ENCODE data around the gene HPSE2.

Gene HPSE2

GRCh38 chr10:98956576-98957260 lies 278.9 kb downstream of the HPSE2 start:
- H3K27ac ChIP-seq (ENCODE audit: insufficient read depth in 1 of 2, low read depth in 1 of 2, low read length in 2 of 2, poor library complexity in 1 of 2, severe bottlenecking in 2 of 2): no peak overlapping the region
- 100% methylated on average over 4 of the region's 4 CpGs for WGBS (ENCODE audit: insufficient coverage)
- no peak for DNase-seq

GRCh38 chr10:98953251-98953650 lies 282.4 kb downstream of the HPSE2 start:
- no peaks in the 10 kb centered on the region for H3K27me3 ChIP-seq (replicated peaks in 2 of 5; ENCODE audit: control insufficient read depth in 4 of 5, insufficient read depth in 5 of 5, low read length in 4 of 5)
- H3K27ac ChIP-seq (ENCODE audit: insufficient read depth in 1 of 2, low read depth in 1 of 2, low read length in 2 of 2, poor library complexity in 1 of 2, severe bottlenecking in 2 of 2): no peak overlapping the region
- POLR2A ChIA-PET: no interaction called here
- no peaks in the 10 kb centered on the region for H3K9me3 ChIP-seq (ENCODE audit: control extremely low read depth in 1 of 5, control insufficient read depth in 4 of 5, insufficient read depth in 2 of 5, low read depth in 1 of 5, low read length in 4 of 5)
- no peak overlapping the region for H3K4me3 ChIP-seq (ENCODE audit: control insufficient read depth in 1 of 7, extremely low read depth in 1 of 7, insufficient read depth in 4 of 7, low read depth in 2 of 7, low read length in 6 of 7)
- CTCF ChIA-PET: no interaction called here
- H3K36me3 ChIP-seq (ENCODE audit: control insufficient read depth in 4 of 4, insufficient read depth in 4 of 4, low read length in 3 of 4): no peaks in the 10 kb centered on the region
- DNase-seq: no peak
- no peaks in the 10 kb centered on the region for H3K4me1 ChIP-seq (ENCODE audit: control extremely low read depth in 1 of 4, control insufficient read depth in 4 of 4, insufficient read depth in 4 of 4, low read length in 3 of 4)
- 100% methylated on average over 5 of the region's 6 CpGs for WGBS (ENCODE audit: insufficient coverage)

More at GRCh38 chr10:98956576-98957260, 278.9 kb downstream of the HPSE2 start:
- H3K9me3 ChIP-seq (ENCODE audit: control extremely low read depth in 1 of 5, control insufficient read depth in 4 of 5, insufficient read depth in 2 of 5, low read depth in 1 of 5, low read length in 4 of 5): no peaks in the 10 kb centered on the region
- no peaks in the 10 kb centered on the region for H3K4me1 ChIP-seq (ENCODE audit: control extremely low read depth in 1 of 4, control insufficient read depth in 4 of 4, insufficient read depth in 4 of 4, low read length in 3 of 4)
- H3K4me3 ChIP-seq (ENCODE audit: control insufficient read depth in 1 of 7, extremely low read depth in 1 of 7, insufficient read depth in 4 of 7, low read depth in 2 of 7, low read length in 6 of 7): no peak overlapping the region
- ChIA-PET POLR2A (no interaction called here), CTCF (no interaction called here)
- no peaks in the 10 kb centered on the region for H3K36me3 ChIP-seq (ENCODE audit: control insufficient read depth in 4 of 4, insufficient read depth in 4 of 4, low read length in 3 of 4)
- no peaks in the 10 kb centered on the region for H3K27me3 ChIP-seq (replicated peaks in 2 of 5; ENCODE audit: control insufficient read depth in 4 of 5, insufficient read depth in 5 of 5, low read length in 4 of 5)

- DNase-seq: no peak
- no peaks in the 10 kb centered on the region for H3K36me3 ChIP-seq (ENCODE audit: control insufficient read depth in 4 of 4, insufficient read depth in 4 of 4, low read length in 3 of 4)
- POLR2A ChIA-PET: no interaction called here
- CTCF ChIA-PET: interaction anchor here (0.6 kb wide), 1 partner anchor 92 kb away, joined by 3 read pairs; no protein-coding TSS in a partner anchor
- H3K4me3 ChIP-seq (ENCODE audit: control insufficient read depth in 1 of 7, extremely low read depth in 1 of 7, insufficient read depth in 4 of 7, low read depth in 2 of 7, low read length in 6 of 7): no peak overlapping the region
- H3K4me1 ChIP-seq (ENCODE audit: control extremely low read depth in 1 of 4, control insufficient read depth in 4 of 4, insufficient read depth in 4 of 4, low read length in 3 of 4): no peaks in the 10 kb centered on the region
- no peak overlapping the region for H3K27ac ChIP-seq (ENCODE audit: insufficient read depth in 1 of 2, low read depth in 1 of 2, low read length in 2 of 2, poor library complexity in 1 of 2, severe bottlenecking in 2 of 2)
- H3K9me3 ChIP-seq (ENCODE audit: control extremely low read depth in 1 of 5, control insufficient read depth in 4 of 5, insufficient read depth in 2 of 5, low read depth in 1 of 5, low read length in 4 of 5): peaks cover 0 to 3% (median 0%) of the 10 kb centered on the region in 5 experiments
- no peaks in the 10 kb centered on the region for H3K27me3 ChIP-seq (replicated peaks in 2 of 5; ENCODE audit: control insufficient read depth in 4 of 5, insufficient read depth in 5 of 5, low read length in 4 of 5)
- WGBS (ENCODE audit: insufficient coverage): 100% methylated on average over 1 of the region's 2 CpGs
Measured at GRCh38 chr10:98951269-98952000, 284.2 kb downstream of the HPSE2 start.

GRCh38 chr10:98950106-98950505 lies 285.5 kb downstream of the HPSE2 start:
- ChIA-PET POLR2A (no interaction called here), CTCF (no interaction called here)
- peaks cover 0 to 3% (median 0%) of the 10 kb centered on the region in 5 experiments for H3K9me3 ChIP-seq (ENCODE audit: control extremely low read depth in 1 of 5, control insufficient read depth in 4 of 5, insufficient read depth in 2 of 5, low read depth in 1 of 5, low read length in 4 of 5)
- H3K4me3 ChIP-seq (ENCODE audit: control insufficient read depth in 1 of 7, extremely low read depth in 1 of 7, insufficient read depth in 4 of 7, low read depth in 2 of 7, low read length in 6 of 7): no peak overlapping the region
- H3K36me3 ChIP-seq (ENCODE audit: control insufficient read depth in 4 of 4, insufficient read depth in 4 of 4, low read length in 3 of 4): no peaks in the 10 kb centered on the region
- no peaks in the 10 kb centered on the region for H3K4me1 ChIP-seq (ENCODE audit: control extremely low read depth in 1 of 4, control insufficient read depth in 4 of 4, insufficient read depth in 4 of 4, low read length in 3 of 4)
- 100% methylated on average over 1 of the region's 2 CpGs for WGBS (ENCODE audit: insufficient coverage)
- no peaks in the 10 kb centered on the region for H3K27me3 ChIP-seq (replicated peaks in 2 of 5; ENCODE audit: control insufficient read depth in 4 of 5, insufficient read depth in 5 of 5, low read length in 4 of 5)
- H3K27ac ChIP-seq (ENCODE audit: insufficient read depth in 1 of 2, low read depth in 1 of 2, low read length in 2 of 2, poor library complexity in 1 of 2, severe bottlenecking in 2 of 2): no peak overlapping the region
- no peak for DNase-seq

- CTCF ChIA-PET: no interaction called here
- no peak for DNase-seq
- Histone ChIP-seq H3K9me3 (ENCODE audit: control extremely low read depth in 1 of 5, control insufficient read depth in 4 of 5, insufficient read depth in 2 of 5, low read depth in 1 of 5, low read length in 4 of 5) (peaks cover 0 to 3% (median 0%) of the 10 kb centered on the region in 5 experiments), H3K4me3 (ENCODE audit: control insufficient read depth in 1 of 7, extremely low read depth in 1 of 7, insufficient read depth in 4 of 7, low read depth in 2 of 7, low read length in 6 of 7) (no peak overlapping the region), H3K27ac (ENCODE audit: insufficient read depth in 1 of 2, low read depth in 1 of 2, low read length in 2 of 2, poor library complexity in 1 of 2, severe bottlenecking in 2 of 2) (no peak overlapping the region), H3K4me1 (ENCODE audit: control extremely low read depth in 1 of 4, control insufficient read depth in 4 of 4, insufficient read depth in 4 of 4, low read length in 3 of 4) (no peaks in the 10 kb centered on the region), H3K27me3 (replicated peaks in 2 of 5; ENCODE audit: control insufficient read depth in 4 of 5, insufficient read depth in 5 of 5, low read length in 4 of 5) (no peaks in the 10 kb centered on the region), H3K36me3 (ENCODE audit: control insufficient read depth in 4 of 4, insufficient read depth in 4 of 4, low read length in 3 of 4) (no peaks in the 10 kb centered on the region)
- POLR2A ChIA-PET: no interaction called here
Measured at GRCh38 chr10:98949306-98949705, 286.3 kb downstream of the HPSE2 start.

GRCh38 chr10:98943681-98944080 lies 292.0 kb downstream of the HPSE2 start:
- H3K4me3 ChIP-seq (ENCODE audit: control insufficient read depth in 1 of 7, extremely low read depth in 1 of 7, insufficient read depth in 4 of 7, low read depth in 2 of 7, low read length in 6 of 7): no peak overlapping the region
- CTCF ChIA-PET: no interaction called here
- peaks cover 0 to 3% (median 0%) of the 10 kb centered on the region in 5 experiments for H3K9me3 ChIP-seq (ENCODE audit: control extremely low read depth in 1 of 5, control insufficient read depth in 4 of 5, insufficient read depth in 2 of 5, low read depth in 1 of 5, low read length in 4 of 5)
- no peaks in the 10 kb centered on the region for H3K36me3 ChIP-seq (ENCODE audit: control insufficient read depth in 4 of 4, insufficient read depth in 4 of 4, low read length in 3 of 4)
- no peaks in the 10 kb centered on the region for H3K4me1 ChIP-seq (ENCODE audit: control extremely low read depth in 1 of 4, control insufficient read depth in 4 of 4, insufficient read depth in 4 of 4, low read length in 3 of 4)
- H3K27me3 ChIP-seq (replicated peaks in 2 of 5; ENCODE audit: control insufficient read depth in 4 of 5, insufficient read depth in 5 of 5, low read length in 4 of 5): peaks cover 0 to 2% (median 0%) of the 10 kb centered on the region in 5 experiments
- POLR2A ChIA-PET: no interaction called here
- DNase-seq: no peak
- WGBS (ENCODE audit: insufficient coverage): 100% methylated on average over 1 of the region's 1 CpG
- H3K27ac ChIP-seq (ENCODE audit: insufficient read depth in 1 of 2, low read depth in 1 of 2, low read length in 2 of 2, poor library complexity in 1 of 2, severe bottlenecking in 2 of 2): no peak overlapping the region

GRCh38 chr10:98929709-98930108 lies 305.9 kb downstream of the HPSE2 start:
- DNase-seq: no peak
- no peak overlapping the region for H3K4me3 ChIP-seq (ENCODE audit: control insufficient read depth in 1 of 7, extremely low read depth in 1 of 7, insufficient read depth in 4 of 7, low read depth in 2 of 7, low read length in 6 of 7)
- no peaks in the 10 kb centered on the region for H3K27me3 ChIP-seq (replicated peaks in 2 of 5; ENCODE audit: control insufficient read depth in 4 of 5, insufficient read depth in 5 of 5, low read length in 4 of 5)
- no peaks in the 10 kb centered on the region for H3K36me3 ChIP-seq (ENCODE audit: control insufficient read depth in 4 of 4, insufficient read depth in 4 of 4, low read length in 3 of 4)
- WGBS (ENCODE audit: insufficient coverage): no CpG with 5 or more reads among the region's 2 CpGs
- ChIA-PET CTCF (no interaction called here), POLR2A (no interaction called here)
- H3K4me1 ChIP-seq (ENCODE audit: control extremely low read depth in 1 of 4, control insufficient read depth in 4 of 4, insufficient read depth in 4 of 4, low read length in 3 of 4): no peaks in the 10 kb centered on the region
- H3K27ac ChIP-seq (ENCODE audit: insufficient read depth in 1 of 2, low read depth in 1 of 2, low read length in 2 of 2, poor library complexity in 1 of 2, severe bottlenecking in 2 of 2): no peak overlapping the region
- no peaks in the 10 kb centered on the region for H3K9me3 ChIP-seq (ENCODE audit: control extremely low read depth in 1 of 5, control insufficient read depth in 4 of 5, insufficient read depth in 2 of 5, low read depth in 1 of 5, low read length in 4 of 5)
